HepG2 (cell line): ENCODE measurements around the gene EFCAB8.

ENCODE experiments used
- CTCF ChIP-seq: sonication (generic); formaldehyde crosslinking; IDR thresholded peaks from 2 replicates; pipeline ENCODE4 v1.5.0; 2020; ENCODE audit warnings: mild to moderate bottlenecking, missing genetic modification reagents, moderate library complexity
- MXD1 ChIP-seq: sonication (generic); formaldehyde crosslinking; IDR thresholded peaks from 2 replicates; pipeline ENCODE4 v1.4.0; 2020; ENCODE audit warnings: mild to moderate bottlenecking, missing genetic modification reagents
- NBN ChIP-seq: fragments of 450-650 bp; conservative IDR thresholded peaks from 2 replicates; pipeline ENCODE4 v1.6.1; 2017
- NFKBIZ ChIP-seq: IDR thresholded peaks from 2 replicates; pipeline ENCODE4 v1.6.1; 2018; ENCODE audit warnings: missing genetic modification reagents, missing compliant biosample characterization
- SRSF4 ChIP-seq: fragments of 200-400 bp; formaldehyde crosslinking; IDR thresholded peaks from one replicate; pipeline ENCODE4 v1.6.1; 2018; ENCODE audit warnings: mild to moderate bottlenecking, low read depth, low read length, moderate library complexity; ENCODE audit not compliant: poor library complexity, severe bottlenecking
- ZBTB49 ChIP-seq: sonication (generic); formaldehyde crosslinking; IDR thresholded peaks from 2 replicates; pipeline ENCODE4 v1.4.0; 2020; ENCODE audit warnings: missing genetic modification reagents, borderline replicate concordance
- ZNF296 ChIP-seq: sonication (generic); formaldehyde crosslinking; conservative IDR thresholded peaks from 2 replicates; pipeline ENCODE4 v1.5.0; 2020; ENCODE audit warnings: mild to moderate bottlenecking, missing genetic modification reagents
- ZNF446 ChIP-seq: sonication (generic); formaldehyde crosslinking; IDR thresholded peaks from 2 replicates; pipeline ENCODE4 v1.5.0; 2020; ENCODE audit warnings: mild to moderate bottlenecking, missing genetic modification reagents

- no peak for TF ChIP-seq NBN
- no peak for TF ChIP-seq MXD1 (CRISPR knock-in tag)
- no peak for TF ChIP-seq ZNF446 (CRISPR knock-in tag)
- TF ChIP-seq NFKBIZ (CRISPR knock-in tag): no peak
- no peak for TF ChIP-seq ZNF296 (CRISPR knock-in tag)
- no peak for TF ChIP-seq CTCF (CRISPR knock-in tag)
- TF ChIP-seq ZBTB49 (CRISPR knock-in tag): no peak
- TF ChIP-seq SRSF4: no peak
These were observed 18.8 kb downstream of the EFCAB8 start for GRCh38 chr20:32877507-32877906.
